22Rv1 (cell line): ENCODE data around the gene DYNC2H1.

Experiments
- ZFX ChIP-seq: fragments of 450-650 bp; IDR thresholded peaks from 2 replicates; pipeline ENCODE4 v1.6.1; 2017; ENCODE audit warnings: antibody characterized with exemption, borderline replicate concordance
- TF ChIP-seq, protein P1 (sequence below): fragments of 450-650 bp; IDR thresholded peaks from 2 replicates; pipeline ENCODE4 v1.5.1; 2017; ENCODE audit warnings: mild to moderate bottlenecking

DNA sequence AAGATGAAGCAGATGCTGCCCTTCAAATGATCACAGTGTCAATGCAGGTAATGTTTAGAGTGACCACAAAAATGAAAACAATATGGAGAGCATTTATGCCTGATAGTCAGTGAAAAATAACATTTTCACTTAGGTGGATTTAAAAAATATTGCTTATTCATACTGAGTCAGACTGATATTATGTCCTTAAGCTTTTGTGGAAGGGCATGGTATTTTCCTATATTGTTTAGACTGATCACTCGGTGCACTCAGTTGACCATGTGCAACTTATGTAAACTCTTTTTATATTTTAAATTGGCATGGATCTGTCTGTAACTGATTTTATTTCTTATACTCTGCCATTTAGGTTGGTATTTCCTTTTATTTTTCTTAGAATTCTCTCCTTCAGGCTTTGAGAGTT lies 106.6 kb downstream of the DYNC2H1 start:
- TF ChIP-seq, protein P1, sequence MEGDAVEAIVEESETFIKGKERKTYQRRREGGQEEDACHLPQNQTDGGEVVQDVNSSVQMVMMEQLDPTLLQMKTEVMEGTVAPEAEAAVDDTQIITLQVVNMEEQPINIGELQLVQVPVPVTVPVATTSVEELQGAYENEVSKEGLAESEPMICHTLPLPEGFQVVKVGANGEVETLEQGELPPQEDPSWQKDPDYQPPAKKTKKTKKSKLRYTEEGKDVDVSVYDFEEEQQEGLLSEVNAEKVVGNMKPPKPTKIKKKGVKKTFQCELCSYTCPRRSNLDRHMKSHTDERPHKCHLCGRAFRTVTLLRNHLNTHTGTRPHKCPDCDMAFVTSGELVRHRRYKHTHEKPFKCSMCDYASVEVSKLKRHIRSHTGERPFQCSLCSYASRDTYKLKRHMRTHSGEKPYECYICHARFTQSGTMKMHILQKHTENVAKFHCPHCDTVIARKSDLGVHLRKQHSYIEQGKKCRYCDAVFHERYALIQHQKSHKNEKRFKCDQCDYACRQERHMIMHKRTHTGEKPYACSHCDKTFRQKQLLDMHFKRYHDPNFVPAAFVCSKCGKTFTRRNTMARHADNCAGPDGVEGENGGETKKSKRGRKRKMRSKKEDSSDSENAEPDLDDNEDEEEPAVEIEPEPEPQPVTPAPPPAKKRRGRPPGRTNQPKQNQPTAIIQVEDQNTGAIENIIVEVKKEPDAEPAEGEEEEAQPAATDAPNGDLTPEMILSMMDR: no peak
- TF ChIP-seq ZFX: no peak
